ENCODE data around the gene FANCC.
A peak's percentile ranks its signal among the peaks of the same experiment; 100 is the strongest.

FANCC gene, protein sequence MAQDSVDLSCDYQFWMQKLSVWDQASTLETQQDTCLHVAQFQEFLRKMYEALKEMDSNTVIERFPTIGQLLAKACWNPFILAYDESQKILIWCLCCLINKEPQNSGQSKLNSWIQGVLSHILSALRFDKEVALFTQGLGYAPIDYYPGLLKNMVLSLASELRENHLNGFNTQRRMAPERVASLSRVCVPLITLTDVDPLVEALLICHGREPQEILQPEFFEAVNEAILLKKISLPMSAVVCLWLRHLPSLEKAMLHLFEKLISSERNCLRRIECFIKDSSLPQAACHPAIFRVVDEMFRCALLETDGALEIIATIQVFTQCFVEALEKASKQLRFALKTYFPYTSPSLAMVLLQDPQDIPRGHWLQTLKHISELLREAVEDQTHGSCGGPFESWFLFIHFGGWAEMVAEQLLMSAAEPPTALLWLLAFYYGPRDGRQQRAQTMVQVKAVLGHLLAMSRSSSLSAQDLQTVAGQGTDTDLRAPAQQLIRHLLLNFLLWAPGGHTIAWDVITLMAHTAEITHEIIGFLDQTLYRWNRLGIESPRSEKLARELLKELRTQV

DNA sequence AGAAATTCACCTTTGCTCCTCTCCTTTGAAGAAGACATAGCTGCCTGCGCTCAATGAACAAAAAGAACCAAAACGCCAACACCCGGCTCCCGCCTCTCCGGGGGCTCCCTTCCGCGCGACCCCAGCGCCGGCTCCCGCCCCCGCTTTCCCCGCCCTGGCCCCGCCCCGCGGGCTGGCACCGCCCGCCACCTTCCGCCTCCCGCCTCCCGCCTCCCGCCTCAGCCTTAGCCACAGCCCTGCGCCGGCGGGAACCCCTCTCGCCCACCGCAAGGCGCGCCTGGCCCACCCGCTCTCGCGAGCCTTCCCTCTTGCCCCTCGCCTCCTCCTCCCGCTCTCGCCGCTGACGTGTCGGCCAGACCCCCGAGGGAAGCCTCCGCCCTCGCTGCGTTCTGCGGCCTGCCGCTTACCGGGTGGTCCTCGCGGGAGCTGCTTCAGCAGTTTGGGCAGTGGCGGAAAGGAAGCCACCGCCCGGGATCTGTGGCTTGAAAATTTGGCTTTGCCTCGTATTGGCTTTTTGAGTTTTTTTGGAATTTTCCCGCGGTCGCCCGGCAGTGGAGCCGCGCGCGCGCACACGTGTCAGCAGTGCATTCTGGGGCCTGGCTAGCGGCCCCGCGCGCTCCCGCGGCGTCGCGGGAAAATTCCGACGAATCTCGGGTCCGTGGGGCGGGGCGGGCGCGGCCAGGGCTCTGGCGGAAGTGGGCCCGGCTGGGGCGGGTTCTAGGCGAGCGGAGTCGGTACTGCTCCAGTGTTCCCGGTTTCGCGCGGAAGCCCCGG lies at the start of gene FANCC:
TSS of gene FANCC (minus strand) at position 591 of the 774 bp plus-strand sequence. CDS start 68,418 bp downstream, outside the sequence.
- DNase-seq (ENCODE audit: low spot score), result peak; percentile 50

DNA sequence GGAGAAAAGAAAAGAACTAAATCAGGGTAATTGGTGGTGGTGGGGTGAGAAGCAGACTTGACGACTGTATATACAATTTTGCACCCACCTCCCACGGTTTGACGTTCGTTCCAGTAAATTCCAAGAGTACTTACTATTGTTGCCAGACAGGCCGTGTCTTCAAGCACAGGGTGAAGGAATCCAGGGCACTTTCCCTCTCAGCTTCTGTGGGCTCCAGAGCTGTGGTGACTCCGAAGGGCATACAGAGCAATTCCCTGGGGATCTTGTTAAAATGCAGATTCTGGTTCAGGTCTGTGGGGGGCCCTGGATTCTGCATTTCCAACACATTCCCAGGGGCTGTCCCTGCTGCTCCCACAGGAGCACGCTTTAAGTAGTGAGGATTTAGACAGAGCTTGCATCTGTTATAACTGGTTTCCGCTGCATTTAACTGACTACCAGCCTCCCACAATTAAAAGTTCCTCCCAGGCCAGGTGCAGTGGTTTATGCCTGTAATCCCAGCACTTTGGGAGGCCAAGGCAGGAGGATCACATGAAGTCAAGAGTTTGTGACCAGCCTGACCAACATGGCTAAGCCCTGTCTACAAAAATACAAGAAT lies 49.3 kb upstream of the FANCC start:
- DNase-seq (ENCODE audit: low spot score), result no peak

- no peak for DNase-seq (ENCODE audit: low spot score)
Measured at GRCh38 chr9:95365766-95366165, 48.3 kb upstream of the FANCC start.

GRCh38 chr9:95363051-95363841 lies 45.7 kb upstream of the FANCC start:
- DNase-seq (ENCODE audit: low spot score), result no peak

GRCh38 chr9:95360866-95361265 lies 43.4 kb upstream of the FANCC start:
- DNase-seq (ENCODE audit: low spot score), result no peak

GRCh38 chr9:95357316-95357715 lies 39.8 kb upstream of the FANCC start:
- no peak for DNase-seq (ENCODE audit: low spot score)

- no peak for DNase-seq (ENCODE audit: low spot score)
Measured at GRCh38 chr9:95355500-95355899, 38.0 kb upstream of the FANCC start.

DNA sequence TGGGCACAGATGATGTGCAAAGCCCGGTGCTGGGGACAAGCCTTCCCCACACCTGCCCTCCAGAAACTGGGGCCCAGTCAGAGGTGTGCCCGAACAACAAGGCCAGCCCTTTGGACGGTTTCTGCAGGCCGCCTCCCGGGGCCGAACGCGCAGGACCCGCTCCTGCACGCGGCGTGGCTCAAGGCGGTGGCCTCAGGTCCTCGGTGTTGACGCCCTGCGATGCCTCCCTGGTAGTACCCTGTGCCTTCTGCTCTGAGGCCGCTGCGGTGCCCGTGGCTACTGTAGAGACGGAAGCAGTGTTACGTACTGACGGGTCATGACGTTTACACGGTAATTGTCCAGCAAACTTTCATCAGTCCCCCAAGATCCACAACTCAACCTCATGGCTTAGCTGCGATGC lies 33.5 kb upstream of the FANCC start:
- DNase-seq (ENCODE audit: low spot score), result no peak

DNA sequence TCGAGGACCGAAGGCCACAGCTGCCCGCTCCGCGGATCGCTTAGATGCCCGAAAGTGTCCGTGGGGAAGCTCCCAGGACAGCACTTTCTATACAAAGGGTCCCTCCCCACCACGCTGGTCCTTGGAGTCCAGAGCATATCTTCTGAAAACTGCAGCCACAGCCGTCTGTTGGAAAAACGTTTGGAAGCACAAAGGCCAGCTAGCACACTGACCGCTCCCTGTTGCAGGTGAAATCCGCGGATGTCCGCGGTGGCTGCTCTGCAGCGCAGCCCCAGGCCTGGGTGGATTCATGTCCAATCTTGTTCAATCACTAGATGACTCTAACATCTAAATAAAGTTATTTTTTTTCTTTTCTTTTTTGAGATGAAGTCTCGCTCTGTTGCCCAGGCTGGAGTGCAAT lies 32.8 kb upstream of the FANCC start:
- no peak for DNase-seq (ENCODE audit: low spot score)

- no peak for DNase-seq (ENCODE audit: low spot score)
Measured at GRCh38 chr9:95349091-95350038, 31.9 kb upstream of the FANCC start.

DNA sequence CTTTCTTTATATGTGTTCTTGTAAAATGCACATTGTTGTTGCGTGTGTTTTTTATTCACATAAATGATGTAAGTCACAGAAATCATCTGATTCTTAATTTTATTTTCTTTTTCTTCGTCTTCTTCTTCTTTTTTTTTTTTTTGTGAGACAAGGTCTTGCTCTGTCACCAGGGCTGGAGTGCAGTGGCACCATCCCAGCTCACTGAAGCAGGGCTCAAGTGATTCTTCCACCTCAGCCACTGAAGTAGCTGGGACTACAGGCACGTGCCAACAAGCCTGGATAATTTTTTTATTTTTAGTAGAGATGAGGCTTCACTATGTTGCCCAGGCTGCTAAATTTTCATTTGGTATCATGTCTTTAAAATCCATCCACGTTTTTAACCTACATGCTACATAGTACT lies 28.5 kb upstream of the FANCC start:
- no peak for DNase-seq (ENCODE audit: low spot score)

DNA sequence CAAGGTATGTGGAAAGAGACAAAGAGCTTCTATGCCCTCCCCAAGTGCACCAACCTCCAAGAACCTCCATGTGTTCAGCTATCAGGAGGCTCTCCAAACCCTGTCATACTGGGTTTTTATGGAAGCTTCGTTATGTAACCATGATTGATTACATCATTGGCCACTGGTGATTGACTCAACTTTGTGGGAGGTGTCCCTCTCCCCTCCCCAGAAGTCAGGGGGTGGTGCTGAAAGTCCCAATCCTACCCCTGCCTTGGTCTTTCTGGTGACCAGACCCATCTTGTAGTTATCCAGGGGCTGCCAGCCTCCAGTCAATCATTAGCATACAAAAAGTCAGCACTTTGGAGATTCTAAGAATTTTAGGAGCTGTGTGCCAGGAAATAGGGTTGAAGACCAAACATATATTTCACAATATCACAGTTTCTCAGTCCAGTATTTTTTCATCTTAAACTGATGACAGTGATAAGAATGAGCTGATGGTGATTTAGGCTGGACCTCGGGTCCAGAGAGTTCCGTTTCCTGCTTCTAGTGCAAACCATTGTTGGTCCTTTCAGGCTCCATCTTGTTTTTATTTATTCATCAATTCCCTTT lies 27.3 kb upstream of the FANCC start:
- no peak for DNase-seq (ENCODE audit: low spot score)

DNA sequence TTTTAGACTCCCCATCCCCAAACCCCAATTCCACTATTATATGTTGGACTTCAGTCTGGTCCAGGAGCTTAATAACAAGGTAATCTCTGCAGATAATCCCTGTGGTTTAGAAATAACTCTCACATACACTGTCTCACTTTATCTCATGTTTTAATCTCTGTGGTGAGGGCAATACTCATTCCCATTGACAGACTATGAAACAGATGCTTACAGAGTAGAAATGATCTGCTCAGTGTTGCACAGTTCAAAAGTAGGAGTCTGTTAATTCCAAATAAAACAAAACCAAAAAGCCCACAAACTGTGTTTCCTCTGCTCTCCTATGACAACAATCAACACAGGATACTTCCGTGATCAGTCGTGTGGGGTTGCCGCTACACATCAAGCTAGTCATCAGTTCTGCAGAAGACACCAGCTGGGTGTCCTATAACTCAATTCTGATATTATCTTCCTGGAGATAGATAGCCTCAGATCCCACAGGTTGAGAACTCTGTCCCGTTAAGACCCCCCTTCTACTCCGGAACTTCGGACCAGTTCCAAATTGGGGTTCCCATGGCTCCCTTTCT lies 26.3 kb upstream of the FANCC start:
- DNase-seq (ENCODE audit: low spot score), result no peak

- DNase-seq (ENCODE audit: low spot score), result no peak
Measured at GRCh38 chr9:95342571-95342970, 25.1 kb upstream of the FANCC start.

DNA sequence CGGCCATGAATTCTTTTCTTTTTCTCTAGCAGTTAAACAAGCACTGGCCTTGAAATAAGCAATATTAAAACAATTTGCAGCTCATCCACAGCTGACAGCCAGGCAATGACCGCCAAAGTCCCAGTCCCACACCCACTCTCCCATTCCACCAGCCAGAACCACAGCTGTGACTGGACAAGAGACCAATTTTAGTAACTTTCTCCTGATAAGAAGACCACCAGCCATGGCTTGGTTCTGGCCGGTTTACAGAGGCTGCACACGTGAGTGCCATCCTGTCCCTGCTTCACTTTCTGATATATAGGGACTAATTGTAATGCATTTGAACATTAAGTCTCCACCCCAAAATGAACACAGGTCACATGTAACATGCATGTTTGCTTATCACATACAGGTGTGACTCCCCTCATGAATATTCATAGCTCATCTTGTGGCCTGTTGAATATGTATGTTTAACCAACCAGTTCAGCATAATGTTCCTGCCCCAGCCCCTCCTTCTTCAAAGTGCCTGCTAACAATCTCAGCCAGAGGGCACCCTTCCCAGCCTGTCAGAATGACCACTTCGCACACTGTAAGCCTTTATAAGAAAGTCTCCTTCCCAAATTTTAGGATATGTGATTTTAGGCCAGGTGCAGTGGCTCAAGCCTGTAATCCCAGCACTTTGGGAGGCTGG lies 23.9 kb upstream of the FANCC start:
- DNase-seq (ENCODE audit: low spot score), result no peak

GRCh38 chr9:95338243-95338642 lies 20.7 kb upstream of the FANCC start:
- no peak for DNase-seq (ENCODE audit: low spot score)

- no peak for DNase-seq (ENCODE audit: low spot score)
Measured at GRCh38 chr9:95336281-95336680, 18.8 kb upstream of the FANCC start.

DNA sequence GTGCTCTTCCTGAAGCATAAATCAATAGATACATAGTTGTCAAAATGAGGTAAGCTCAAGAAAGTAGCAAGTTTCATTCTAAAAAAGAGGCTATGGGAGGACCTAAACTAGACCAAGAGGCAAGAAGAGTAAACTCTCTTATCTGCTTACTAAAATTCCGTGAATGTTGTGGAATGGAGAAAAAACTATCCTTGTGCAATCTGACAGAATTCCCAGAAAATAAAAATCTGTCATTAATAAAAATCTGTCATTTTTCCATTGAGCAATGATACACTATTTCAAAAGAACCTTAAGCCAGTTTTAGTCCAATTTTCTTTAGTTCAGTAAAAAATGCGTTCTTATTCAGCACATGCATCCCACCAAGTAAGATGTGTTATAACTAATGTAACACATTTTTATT lies 15.9 kb upstream of the FANCC start:
- no peak for DNase-seq (ENCODE audit: low spot score)

DNA sequence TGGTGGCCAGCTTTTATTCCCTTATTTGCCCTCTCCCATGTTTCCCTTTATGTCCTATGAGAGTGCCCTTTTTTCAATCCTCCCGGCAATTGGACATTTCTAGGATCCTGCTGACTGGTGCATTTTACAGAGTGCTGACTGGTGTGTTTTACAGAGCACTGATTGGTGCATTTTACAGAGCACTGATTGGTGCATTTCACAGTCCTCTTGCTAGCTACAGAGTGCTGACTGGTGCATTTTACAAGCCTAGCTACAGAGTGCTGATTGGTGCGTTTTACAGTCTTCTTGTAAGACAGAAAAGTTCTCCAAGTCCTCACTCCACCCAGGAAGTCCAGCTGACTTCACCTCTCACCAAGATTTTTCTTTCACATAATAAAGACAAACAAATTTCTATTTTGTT lies 15.4 kb upstream of the FANCC start:
- no peak for DNase-seq (ENCODE audit: low spot score)

All from hematopoietic multipotent progenitor cell treated with erythropoietin and hydrocortisone succinate and interleukin-3 and kit ligand, for 17 days (in vitro differentiated cells).